Measurements from ENCODE around the gene RBM19. TPM values are rescaled to one million over a fixed set of nuclear protein-coding genes. Genes with fewer than 3 reads are reported as not detected.
"Not testable (repeated sequence)": the region's sequence is repeated elsewhere in the genome, so short reads cannot be mapped to it uniquely, and the experiment has no call there.

Gene RBM19
- total RNA-seq, 1 donor from 2014 or later: 33.6 TPM

- intact Hi-C loops (cut with DNase I): no loop called here
- ATAC-seq (no peak), DNase-seq (no peak)
- Histone ChIP-seq H3K27ac (no peak overlapping the region), H3K36me3 (no peaks in the 10 kb centered on the region), H3K9me3 (no peaks in the 10 kb centered on the region), H3K4me1 (no peaks in the 10 kb centered on the region), H3K4me3 (no peak overlapping the region), H3K27me3 (ENCODE audit: low read depth) (peaks cover 17% of the 10 kb centered on the region)
- TF ChIP-seq, protein P1, sequence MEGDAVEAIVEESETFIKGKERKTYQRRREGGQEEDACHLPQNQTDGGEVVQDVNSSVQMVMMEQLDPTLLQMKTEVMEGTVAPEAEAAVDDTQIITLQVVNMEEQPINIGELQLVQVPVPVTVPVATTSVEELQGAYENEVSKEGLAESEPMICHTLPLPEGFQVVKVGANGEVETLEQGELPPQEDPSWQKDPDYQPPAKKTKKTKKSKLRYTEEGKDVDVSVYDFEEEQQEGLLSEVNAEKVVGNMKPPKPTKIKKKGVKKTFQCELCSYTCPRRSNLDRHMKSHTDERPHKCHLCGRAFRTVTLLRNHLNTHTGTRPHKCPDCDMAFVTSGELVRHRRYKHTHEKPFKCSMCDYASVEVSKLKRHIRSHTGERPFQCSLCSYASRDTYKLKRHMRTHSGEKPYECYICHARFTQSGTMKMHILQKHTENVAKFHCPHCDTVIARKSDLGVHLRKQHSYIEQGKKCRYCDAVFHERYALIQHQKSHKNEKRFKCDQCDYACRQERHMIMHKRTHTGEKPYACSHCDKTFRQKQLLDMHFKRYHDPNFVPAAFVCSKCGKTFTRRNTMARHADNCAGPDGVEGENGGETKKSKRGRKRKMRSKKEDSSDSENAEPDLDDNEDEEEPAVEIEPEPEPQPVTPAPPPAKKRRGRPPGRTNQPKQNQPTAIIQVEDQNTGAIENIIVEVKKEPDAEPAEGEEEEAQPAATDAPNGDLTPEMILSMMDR (IDR thresholded peaks at IDR 0.05): no peak
These were observed 40.6 kb upstream of the RBM19 start for GRCh38 chr12:114006482-114007425.

DNA sequence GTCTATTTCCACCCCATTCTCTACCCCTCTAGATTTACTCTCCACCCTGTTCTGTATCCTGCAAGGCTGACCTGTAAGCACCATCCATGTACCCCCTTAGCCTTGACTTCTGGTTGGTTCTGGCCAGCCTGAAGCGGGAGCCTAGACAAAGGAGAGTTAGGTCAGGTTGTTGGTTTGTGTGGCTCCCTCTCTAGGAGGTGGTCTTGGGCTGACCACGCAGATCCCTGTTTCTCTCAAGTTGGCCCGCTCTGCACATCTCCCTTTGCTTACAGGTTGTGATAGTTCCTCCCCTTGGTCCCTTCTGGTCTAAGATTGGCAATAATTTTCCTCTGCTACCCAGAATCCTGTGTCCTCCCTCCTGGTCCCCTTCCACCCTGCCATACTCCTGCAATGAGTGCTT, 38.3 kb upstream of the RBM19 start:
- no peaks in the 10 kb centered on the region for H3K9me3 ChIP-seq
- ATAC-seq (no peak), DNase-seq (no peak)
- no peaks in the 10 kb centered on the region for H3K36me3 ChIP-seq
- H3K4me3 ChIP-seq: no peak overlapping the region
- intact Hi-C loops (cut with DNase I): no loop called here
- TF ChIP-seq, protein P1 (IDR thresholded peaks at IDR 0.05): no peak
- no peak overlapping the region for H3K27ac ChIP-seq
- peaks cover 12% of the 10 kb centered on the region for H3K27me3 ChIP-seq (ENCODE audit: low read depth)
- no peaks in the 10 kb centered on the region for H3K4me1 ChIP-seq

DNA sequence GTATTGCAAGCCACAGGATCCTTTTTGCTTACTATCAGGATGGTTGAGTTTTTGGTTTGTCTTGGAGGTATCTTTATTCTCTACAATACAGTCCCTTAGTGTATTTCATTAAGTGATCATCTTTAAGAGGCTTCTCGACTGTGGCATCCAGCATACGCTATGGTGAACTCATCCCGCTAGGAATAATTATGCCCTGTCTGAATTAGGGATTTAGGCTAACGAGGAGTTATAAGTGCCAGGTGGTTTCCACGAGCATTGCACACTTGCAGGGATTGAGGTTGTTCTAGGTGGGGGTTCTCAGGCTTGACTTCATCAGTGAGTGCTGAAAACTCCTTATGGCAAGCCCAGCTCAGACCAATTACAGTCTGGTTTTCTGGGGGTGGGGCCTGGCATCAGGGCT, 37.2 kb upstream of the RBM19 start:
- TF ChIP-seq, protein P1 (IDR thresholded peaks at IDR 0.05): no peak
- peaks cover 12% of the 10 kb centered on the region for H3K27me3 ChIP-seq (ENCODE audit: low read depth)
- H3K9me3 ChIP-seq: no peaks in the 10 kb centered on the region
- intact Hi-C loops (cut with DNase I): no loop called here
- ATAC-seq: no peak
- DNase-seq: no peak
- H3K27ac ChIP-seq: no peak overlapping the region
- no peak overlapping the region for H3K4me3 ChIP-seq
- H3K4me1 ChIP-seq: no peaks in the 10 kb centered on the region
- H3K36me3 ChIP-seq: no peaks in the 10 kb centered on the region

DNA sequence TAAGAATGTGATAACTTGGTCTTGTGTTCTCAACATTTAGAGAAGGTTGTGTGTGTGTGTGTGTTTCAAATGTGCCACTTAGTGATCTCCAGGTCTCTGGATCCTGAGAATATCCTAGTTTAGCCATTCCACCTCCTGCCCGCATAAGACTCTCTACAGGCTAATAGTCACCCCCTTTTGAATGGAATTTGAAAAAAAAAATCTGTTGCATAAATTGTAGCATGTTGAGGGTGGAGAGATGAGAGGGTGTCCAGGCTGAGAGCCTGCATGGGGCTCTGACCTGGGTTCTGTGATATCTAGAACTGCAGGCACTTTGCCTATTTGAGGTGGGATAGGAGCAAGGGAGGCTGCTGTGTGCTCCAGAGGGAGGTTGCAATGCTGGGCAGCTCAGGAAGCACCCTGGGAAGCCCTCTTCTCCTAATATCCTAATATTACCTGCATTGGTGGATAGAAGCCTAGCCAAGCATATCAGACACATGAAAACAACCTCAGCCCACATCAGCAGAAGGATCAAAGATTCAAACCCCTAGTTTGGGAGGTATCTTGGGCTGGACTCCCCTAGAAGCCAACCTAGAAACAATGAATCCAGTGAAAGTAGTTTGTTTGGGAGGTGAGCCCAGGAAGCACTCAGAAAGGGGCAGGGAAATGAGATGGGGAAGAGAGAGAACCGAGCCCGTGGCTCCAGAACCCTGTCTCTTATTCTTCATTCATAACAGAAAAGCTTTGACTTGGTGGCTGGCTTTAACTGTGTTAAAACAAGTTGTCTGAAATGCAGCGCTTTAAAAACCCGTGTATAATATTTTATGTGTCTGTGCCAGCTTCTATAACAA, 35.6 kb upstream of the RBM19 start:
- Histone ChIP-seq H3K4me1 (no peaks in the 10 kb centered on the region), H3K27me3 (ENCODE audit: low read depth) (peaks cover 17% of the 10 kb centered on the region), H3K4me3 (no peak overlapping the region), H3K9me3 (no peaks in the 10 kb centered on the region), H3K27ac (no peak overlapping the region), H3K36me3 (no peaks in the 10 kb centered on the region)
- DNase-seq (no peak), ATAC-seq (no peak)
- intact Hi-C loops (cut with DNase I): no loop called here
- TF ChIP-seq, protein P1 (IDR thresholded peaks at IDR 0.05): no peak

DNA sequence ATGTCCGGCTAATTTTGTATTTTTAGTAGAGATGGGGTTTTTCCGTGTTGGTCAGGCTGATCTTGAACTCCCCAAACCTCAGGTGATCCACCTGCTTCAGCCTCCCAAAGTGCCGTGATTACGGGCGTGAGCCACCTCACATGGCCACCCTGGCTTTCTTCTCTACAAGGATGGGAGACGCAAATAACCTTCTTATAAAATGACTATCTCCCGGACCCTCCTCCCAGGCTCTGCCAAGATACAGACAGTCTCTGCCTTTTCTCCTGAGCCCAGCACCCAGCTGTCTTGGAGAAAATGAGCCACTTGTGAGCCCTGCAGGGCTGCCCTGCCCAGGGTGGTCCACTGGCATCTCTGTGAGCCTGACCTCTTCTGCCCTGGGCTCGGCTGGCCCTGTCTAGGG, 34.7 kb upstream of the RBM19 start:
- Histone ChIP-seq H3K36me3 (no peaks in the 10 kb centered on the region), H3K4me1 (no peaks in the 10 kb centered on the region), H3K9me3 (no peaks in the 10 kb centered on the region), H3K27me3 (ENCODE audit: low read depth) (peaks cover 17% of the 10 kb centered on the region), H3K4me3 (no peak overlapping the region), H3K27ac (no peak overlapping the region)
- intact Hi-C loops (cut with DNase I): no loop called here
- TF ChIP-seq, protein P1 (IDR thresholded peaks at IDR 0.05): no peak
- ATAC-seq (no peak), DNase-seq (no peak)

DNA sequence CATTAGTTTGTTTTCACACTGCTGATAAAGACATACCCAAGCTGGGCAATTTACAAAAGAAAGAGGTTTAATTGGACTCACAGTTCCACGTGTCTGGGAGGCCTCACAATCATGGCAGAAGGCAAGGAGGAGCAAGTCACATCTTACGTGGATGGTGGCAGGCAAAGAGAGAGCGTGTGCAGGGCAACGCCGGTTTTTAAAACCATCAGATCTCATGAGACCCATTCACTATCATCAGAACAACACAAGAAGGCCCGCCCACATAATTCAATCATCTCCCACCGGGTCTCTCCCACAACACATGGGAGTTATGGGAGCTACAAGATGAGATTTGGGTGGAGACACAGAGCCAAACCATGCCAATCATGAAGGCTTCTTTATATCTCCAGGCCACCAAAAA, 34.1 kb upstream of the RBM19 start:
- H3K36me3 ChIP-seq; H3K9me3 ChIP-seq; intact Hi-C loops (cut with DNase I); DNase-seq; ATAC-seq; H3K4me3 ChIP-seq; H3K4me1 ChIP-seq; H3K27ac ChIP-seq: not testable (repeated sequence)
- H3K27me3 ChIP-seq (ENCODE audit: low read depth): peaks cover 18% of the 10 kb centered on the region
